Measurements from ENCODE around the gene RASAL2. TPM values are rescaled to one million over a fixed set of nuclear protein-coding genes. Genes with fewer than 3 reads are reported as not detected.
A peak's percentile ranks its signal among the peaks of the same experiment; 100 is the strongest.

RASAL2 gene
- total RNA-seq, 1 experiment from 2014 or later, result 22.2 TPM

GRCh38 chr1:178345807-178346206, 251.9 kb downstream of the RASAL2 start:
- no CpG with 5 or more reads among the region's 1 CpG for WGBS (ENCODE audit: extremely low coverage, insufficient read length, low lambda C conversion rate)
- Histone ChIP-seq H2BK20ac (ENCODE audit: low read depth, low read length, poor library complexity, severe bottlenecking) (no peak overlapping the region), H2BK12ac (ENCODE audit: insufficient read length, low read depth, low read length) (no peak overlapping the region), H2AK5ac (ENCODE audit: insufficient read length, low read length) (no peak overlapping the region), H3K23me2 (ENCODE audit: insufficient read length, low read depth, low read length, poor library complexity, severe bottlenecking) (peaks cover 3% of the 10 kb centered on the region), H3K14ac (ENCODE audit: insufficient read depth, low read length) (no peak overlapping the region), H3K4me2 (ENCODE audit: insufficient read depth, insufficient read length, low read length) (no peak overlapping the region), H3K56ac (ENCODE audit: insufficient read length, low read depth, low read length) (no peak overlapping the region), H4K91ac (ENCODE audit: insufficient read length, low read depth, low read length) (no peak overlapping the region), H3K18ac (ENCODE audit: insufficient read length, low read depth, low read length) (no peak overlapping the region), H4K5ac (ENCODE audit: insufficient read length, low read depth, low read length) (no peak overlapping the region), H3K9me3 (ENCODE audit: control insufficient read depth, low read depth, low read length) (no peaks in the 10 kb centered on the region), H4K20me1 (ENCODE audit: control insufficient read depth, insufficient read depth, insufficient read length) (no peaks in the 10 kb centered on the region), H3K9ac (ENCODE audit: extremely low read depth, insufficient read length, low read length) (no peak overlapping the region), H3K4me1 (ENCODE audit: insufficient read depth, low read length) (peaks cover 4% of the 10 kb centered on the region; the same call in 1 of the 2 replicates), H2BK120ac (ENCODE audit: low read depth, low read length, poor library complexity, severe bottlenecking) (no peak overlapping the region), H2BK5ac (ENCODE audit: insufficient read length, low read length) (no peak overlapping the region), H2BK15ac (ENCODE audit: low read depth, low read length) (no peak overlapping the region), H3K27me3 (ENCODE audit: insufficient read depth, low read length) (no peaks in the 10 kb centered on the region), H3T11ph (ENCODE audit: low read length) (no peak overlapping the region), H3K27ac (ENCODE audit: insufficient read length, low read depth, low read length) (no peak overlapping the region), H3K23ac (ENCODE audit: insufficient read length, low read depth, low read length) (no peak overlapping the region), H3K4ac (ENCODE audit: low read depth, low read length) (no peak overlapping the region), H2AFZ (ENCODE audit: low read length) (no peak overlapping the region), H3K79me2 (ENCODE audit: insufficient read depth, low read length) (no peaks in the 10 kb centered on the region; the same call in 1 of the 2 replicates), H4K8ac (replicated peaks; ENCODE audit: insufficient read length, low read depth, low read length) (no peak overlapping the region), H3K79me1 (ENCODE audit: insufficient read depth, low read depth, low read length, poor library complexity, severe bottlenecking) (no peaks in the 10 kb centered on the region)
- TF ChIP-seq CTCF (conservative IDR thresholded peaks at IDR 0.05), result no peak
- H3K36me3 Mint-ChIP-seq (ENCODE audit: insufficient read depth in 1 of 3, low read depth in 3 of 3), result peaks cover 0 to 10% (median 0%) of the 10 kb centered on the region in 3 experiments; a peak in 2 of 7 replicates
- peak overlapping the region; percentile 7 to 65 (median 12); a peak in 3 of 7 replicates for H3K27ac Mint-ChIP-seq
- H3K4me3 Mint-ChIP-seq, result no peak overlapping the region
- peaks cover 41 to 42% of the 10 kb centered on the region in 2 experiments for H3K4me1 Mint-ChIP-seq
- H3K27me3 Mint-ChIP-seq (ENCODE audit: low read depth), result no peaks in the 10 kb centered on the region
- DNase-seq, result no peak
- peaks cover 0 to 3% of the 10 kb centered on the region in 2 experiments; a peak in 1 of 5 replicates for H3K9me3 Mint-ChIP-seq
